HEK293 (cell line): Measurements from ENCODE around the gene PHKA2.

Experiments
- FEZF1 ChIP-seq: fragments of 450-650 bp; formaldehyde crosslinking; IDR thresholded peaks from 2 replicates; pipeline ENCODE4 v1.5.1; 2016; ENCODE audit warnings: missing biosample characterization, missing genetic modification characterization
- GFI1B ChIP-seq: fragments of 450-650 bp; formaldehyde crosslinking; IDR thresholded peaks from 2 replicates; pipeline ENCODE4 v1.5.1; 2016; ENCODE audit warnings: missing biosample characterization, missing genetic modification characterization
- KLF10 ChIP-seq: fragments of 450-650 bp; IDR thresholded peaks from 2 replicates; pipeline ENCODE4 v1.5.1; 2018; ENCODE audit warnings: missing biosample characterization, mild to moderate bottlenecking, missing genetic modification characterization
- SCRT2 ChIP-seq: fragments of 450-650 bp; formaldehyde crosslinking; IDR thresholded peaks from 2 replicates; pipeline ENCODE4 v1.5.1; 2016; ENCODE audit warnings: missing biosample characterization, missing genetic modification characterization
- SETDB1 ChIP-seq: IDR thresholded peaks from one replicate; pipeline ENCODE4 v1.6.1; 2017; ENCODE audit warnings: mild to moderate bottlenecking, low read length, moderate library complexity, mixed read lengths; ENCODE audit not compliant: insufficient read length
- TRIM28 ChIP-seq: IDR thresholded peaks from 2 replicates; pipeline ENCODE4 v1.6.1; 2011; ENCODE audit warnings: low read length, control low read depth, borderline replicate concordance
- ZBTB20 ChIP-seq: fragments of 450-650 bp; formaldehyde crosslinking; IDR thresholded peaks from 2 replicates; pipeline ENCODE4 v1.5.1; 2016; ENCODE audit warnings: missing biosample characterization, missing genetic modification characterization
- ZNF112 ChIP-seq: fragments of 450-650 bp; formaldehyde crosslinking; IDR thresholded peaks from 2 replicates; pipeline ENCODE4 v1.5.0; 2017; ENCODE audit warnings: missing biosample characterization, missing genetic modification characterization
- ZNF114 ChIP-seq: fragments of 450-650 bp; formaldehyde crosslinking; IDR thresholded peaks from 2 replicates; pipeline ENCODE4 v1.5.0; 2017; ENCODE audit warnings: missing biosample characterization, missing genetic modification characterization
- ZNF121 ChIP-seq: fragments of 450-650 bp; formaldehyde crosslinking; IDR thresholded peaks from 2 replicates; pipeline ENCODE4 v1.5.1; 2016; ENCODE audit warnings: missing biosample characterization, missing genetic modification characterization
- ZNF19 ChIP-seq: fragments of 450-650 bp; formaldehyde crosslinking; IDR thresholded peaks from 2 replicates; pipeline ENCODE4; 2016; ENCODE audit warnings: missing biosample characterization, missing genetic modification characterization, low read depth
- ZNF266 ChIP-seq: fragments of 450-650 bp; formaldehyde crosslinking; IDR thresholded peaks from 2 replicates; pipeline ENCODE4 v1.5.1; 2016; ENCODE audit warnings: missing biosample characterization, missing genetic modification characterization, low read depth
- ZNF433 ChIP-seq: fragments of 450-650 bp; formaldehyde crosslinking; IDR thresholded peaks from 2 replicates; pipeline ENCODE4 v1.5.1; 2016; ENCODE audit warnings: missing biosample characterization, missing genetic modification characterization, low read depth
- ZNF48 ChIP-seq: fragments of 450-650 bp; formaldehyde crosslinking; IDR thresholded peaks from 2 replicates; pipeline ENCODE4 v1.5.1; 2016; ENCODE audit warnings: missing biosample characterization, missing genetic modification characterization
- ZNF629 ChIP-seq: fragments of 450-650 bp; formaldehyde crosslinking; IDR thresholded peaks from 2 replicates; pipeline ENCODE4 v1.5.1; 2017; ENCODE audit warnings: missing biosample characterization, missing genetic modification characterization
- ZNF654 ChIP-seq: fragments of 450-650 bp; formaldehyde crosslinking; IDR thresholded peaks from 2 replicates; pipeline ENCODE4 v1.5.1; 2016; ENCODE audit warnings: low read depth, missing biosample characterization, missing genetic modification characterization
- ZNF660 ChIP-seq: fragments of 450-650 bp; IDR thresholded peaks from 2 replicates; pipeline ENCODE4 v1.5.1; 2018; ENCODE audit warnings: missing biosample characterization, mild to moderate bottlenecking, missing genetic modification characterization
- ZXDB ChIP-seq: fragments of 450-650 bp; formaldehyde crosslinking; IDR thresholded peaks from 2 replicates; pipeline ENCODE4 v1.5.1; 2016; ENCODE audit warnings: missing biosample characterization, missing genetic modification characterization
- TF ChIP-seq, protein P1 (sequence below): fragments of 450-650 bp; formaldehyde crosslinking; IDR thresholded peaks from 2 replicates; pipeline ENCODE4 v1.5.1; 2016; ENCODE audit warnings: missing biosample characterization, missing genetic modification characterization
- TF ChIP-seq, protein P2 (sequence below): fragments of 450-650 bp; formaldehyde crosslinking; IDR thresholded peaks from 2 replicates; pipeline ENCODE4 v1.5.1; 2016; ENCODE audit warnings: missing biosample characterization, missing genetic modification characterization, borderline replicate concordance
- TF ChIP-seq, protein P3 (sequence below): fragments of 450-650 bp; formaldehyde crosslinking; IDR thresholded peaks from 2 replicates; pipeline ENCODE4 v1.5.1; 2016; ENCODE audit warnings: missing biosample characterization, missing genetic modification characterization
- TF ChIP-seq, protein P4 (sequence below): fragments of 450-650 bp; formaldehyde crosslinking; IDR thresholded peaks from 2 replicates; pipeline ENCODE4 v1.5.1; 2016; ENCODE audit warnings: missing biosample characterization, missing genetic modification characterization
- TF ChIP-seq, protein P5 (sequence below): fragments of 450-650 bp; formaldehyde crosslinking; IDR thresholded peaks from 2 replicates; pipeline ENCODE4 v1.5.1; 2017; ENCODE audit warnings: missing biosample characterization, mild to moderate bottlenecking, missing genetic modification characterization, moderate library complexity
- TF ChIP-seq, protein P6 (sequence below): fragments of 450-650 bp; formaldehyde crosslinking; IDR thresholded peaks from 2 replicates; pipeline ENCODE4 v1.5.1; 2016; ENCODE audit warnings: missing biosample characterization, missing genetic modification characterization

Gene PHKA2

DNA sequence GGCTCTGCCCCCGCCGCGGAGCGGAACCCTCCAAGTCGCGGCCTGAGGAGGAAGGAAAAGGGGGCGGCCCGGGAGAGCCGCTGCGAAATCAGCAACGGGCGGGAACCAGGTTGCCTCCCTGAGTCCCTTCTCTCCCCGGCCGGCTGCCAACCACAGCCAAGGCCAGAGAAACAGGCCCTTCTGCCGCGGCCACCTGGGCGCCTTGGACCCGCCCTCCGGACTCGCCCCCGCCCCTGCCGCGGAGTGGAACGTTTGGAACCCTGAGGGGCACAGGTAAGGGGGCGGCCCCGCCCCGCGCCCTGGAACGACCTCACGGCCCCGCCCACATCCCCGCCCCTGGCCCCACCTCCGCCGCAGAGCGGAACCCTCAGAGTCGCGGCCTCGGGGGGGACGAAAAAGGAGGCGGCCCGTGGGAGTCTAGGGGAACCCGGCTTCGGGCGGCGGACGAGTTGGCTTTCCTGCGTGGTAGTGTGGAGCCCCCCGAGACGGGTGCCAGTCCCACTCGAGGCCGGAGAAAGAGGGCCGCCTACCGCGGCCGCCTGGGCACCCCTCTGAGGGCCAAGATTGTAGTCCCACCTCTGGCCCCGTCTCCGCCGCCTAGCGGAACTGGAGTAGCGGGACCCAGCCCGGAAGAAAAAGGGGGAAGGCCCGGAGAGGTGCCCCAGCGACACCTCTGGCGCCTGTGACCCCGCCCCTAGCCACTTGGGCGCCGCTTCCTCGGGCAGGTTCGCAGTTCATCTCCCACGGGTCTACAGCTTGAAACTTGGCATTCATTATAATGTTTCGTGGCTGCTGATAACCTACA lies 669 bp upstream of the PHKA2 start (continued):
- TF ChIP-seq, protein P1, sequence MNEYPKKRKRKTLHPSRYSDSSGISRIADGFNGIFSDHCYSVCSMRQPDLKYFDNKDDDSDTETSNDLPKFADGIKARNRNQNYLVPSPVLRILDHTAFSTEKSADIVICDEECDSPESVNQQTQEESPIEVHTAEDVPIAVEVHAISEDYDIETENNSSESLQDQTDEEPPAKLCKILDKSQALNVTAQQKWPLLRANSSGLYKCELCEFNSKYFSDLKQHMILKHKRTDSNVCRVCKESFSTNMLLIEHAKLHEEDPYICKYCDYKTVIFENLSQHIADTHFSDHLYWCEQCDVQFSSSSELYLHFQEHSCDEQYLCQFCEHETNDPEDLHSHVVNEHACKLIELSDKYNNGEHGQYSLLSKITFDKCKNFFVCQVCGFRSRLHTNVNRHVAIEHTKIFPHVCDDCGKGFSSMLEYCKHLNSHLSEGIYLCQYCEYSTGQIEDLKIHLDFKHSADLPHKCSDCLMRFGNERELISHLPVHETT, result peak; percentile 86
- no peak for TF ChIP-seq ZNF19 (tag by site-specific recombination)
- TF ChIP-seq, protein P2, sequence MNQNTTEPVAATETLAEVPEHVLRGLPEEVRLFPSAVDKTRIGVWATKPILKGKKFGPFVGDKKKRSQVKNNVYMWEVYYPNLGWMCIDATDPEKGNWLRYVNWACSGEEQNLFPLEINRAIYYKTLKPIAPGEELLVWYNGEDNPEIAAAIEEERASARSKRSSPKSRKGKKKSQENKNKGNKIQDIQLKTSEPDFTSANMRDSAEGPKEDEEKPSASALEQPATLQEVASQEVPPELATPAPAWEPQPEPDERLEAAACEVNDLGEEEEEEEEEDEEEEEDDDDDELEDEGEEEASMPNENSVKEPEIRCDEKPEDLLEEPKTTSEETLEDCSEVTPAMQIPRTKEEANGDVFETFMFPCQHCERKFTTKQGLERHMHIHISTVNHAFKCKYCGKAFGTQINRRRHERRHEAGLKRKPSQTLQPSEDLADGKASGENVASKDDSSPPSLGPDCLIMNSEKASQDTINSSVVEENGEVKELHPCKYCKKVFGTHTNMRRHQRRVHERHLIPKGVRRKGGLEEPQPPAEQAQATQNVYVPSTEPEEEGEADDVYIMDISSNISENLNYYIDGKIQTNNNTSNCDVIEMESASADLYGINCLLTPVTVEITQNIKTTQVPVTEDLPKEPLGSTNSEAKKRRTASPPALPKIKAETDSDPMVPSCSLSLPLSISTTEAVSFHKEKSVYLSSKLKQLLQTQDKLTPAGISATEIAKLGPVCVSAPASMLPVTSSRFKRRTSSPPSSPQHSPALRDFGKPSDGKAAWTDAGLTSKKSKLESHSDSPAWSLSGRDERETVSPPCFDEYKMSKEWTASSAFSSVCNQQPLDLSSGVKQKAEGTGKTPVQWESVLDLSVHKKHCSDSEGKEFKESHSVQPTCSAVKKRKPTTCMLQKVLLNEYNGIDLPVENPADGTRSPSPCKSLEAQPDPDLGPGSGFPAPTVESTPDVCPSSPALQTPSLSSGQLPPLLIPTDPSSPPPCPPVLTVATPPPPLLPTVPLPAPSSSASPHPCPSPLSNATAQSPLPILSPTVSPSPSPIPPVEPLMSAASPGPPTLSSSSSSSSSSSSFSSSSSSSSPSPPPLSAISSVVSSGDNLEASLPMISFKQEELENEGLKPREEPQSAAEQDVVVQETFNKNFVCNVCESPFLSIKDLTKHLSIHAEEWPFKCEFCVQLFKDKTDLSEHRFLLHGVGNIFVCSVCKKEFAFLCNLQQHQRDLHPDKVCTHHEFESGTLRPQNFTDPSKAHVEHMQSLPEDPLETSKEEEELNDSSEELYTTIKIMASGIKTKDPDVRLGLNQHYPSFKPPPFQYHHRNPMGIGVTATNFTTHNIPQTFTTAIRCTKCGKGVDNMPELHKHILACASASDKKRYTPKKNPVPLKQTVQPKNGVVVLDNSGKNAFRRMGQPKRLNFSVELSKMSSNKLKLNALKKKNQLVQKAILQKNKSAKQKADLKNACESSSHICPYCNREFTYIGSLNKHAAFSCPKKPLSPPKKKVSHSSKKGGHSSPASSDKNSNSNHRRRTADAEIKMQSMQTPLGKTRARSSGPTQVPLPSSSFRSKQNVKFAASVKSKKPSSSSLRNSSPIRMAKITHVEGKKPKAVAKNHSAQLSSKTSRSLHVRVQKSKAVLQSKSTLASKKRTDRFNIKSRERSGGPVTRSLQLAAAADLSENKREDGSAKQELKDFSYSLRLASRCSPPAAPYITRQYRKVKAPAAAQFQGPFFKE, result no peak
- TF ChIP-seq ZNF266, result no peak
- TF ChIP-seq ZNF121 (tag by site-specific recombination), result no peak
- no peak for TF ChIP-seq TRIM28
- TF ChIP-seq, protein P3, sequence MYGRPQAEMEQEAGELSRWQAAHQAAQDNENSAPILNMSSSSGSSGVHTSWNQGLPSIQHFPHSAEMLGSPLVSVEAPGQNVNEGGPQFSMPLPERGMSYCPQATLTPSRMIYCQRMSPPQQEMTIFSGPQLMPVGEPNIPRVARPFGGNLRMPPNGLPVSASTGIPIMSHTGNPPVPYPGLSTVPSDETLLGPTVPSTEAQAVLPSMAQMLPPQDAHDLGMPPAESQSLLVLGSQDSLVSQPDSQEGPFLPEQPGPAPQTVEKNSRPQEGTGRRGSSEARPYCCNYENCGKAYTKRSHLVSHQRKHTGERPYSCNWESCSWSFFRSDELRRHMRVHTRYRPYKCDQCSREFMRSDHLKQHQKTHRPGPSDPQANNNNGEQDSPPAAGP (tag by site-specific recombination), result peak; percentile 73; the same call in 1 of the 2 replicates
- peak; percentile 67; the same call in 1 of the 2 replicates for TF ChIP-seq ZNF629 (tag by site-specific recombination)
- TF ChIP-seq ZBTB20, result peak; percentile 79; the same call in 1 of the 2 replicates
- TF ChIP-seq, protein P4, sequence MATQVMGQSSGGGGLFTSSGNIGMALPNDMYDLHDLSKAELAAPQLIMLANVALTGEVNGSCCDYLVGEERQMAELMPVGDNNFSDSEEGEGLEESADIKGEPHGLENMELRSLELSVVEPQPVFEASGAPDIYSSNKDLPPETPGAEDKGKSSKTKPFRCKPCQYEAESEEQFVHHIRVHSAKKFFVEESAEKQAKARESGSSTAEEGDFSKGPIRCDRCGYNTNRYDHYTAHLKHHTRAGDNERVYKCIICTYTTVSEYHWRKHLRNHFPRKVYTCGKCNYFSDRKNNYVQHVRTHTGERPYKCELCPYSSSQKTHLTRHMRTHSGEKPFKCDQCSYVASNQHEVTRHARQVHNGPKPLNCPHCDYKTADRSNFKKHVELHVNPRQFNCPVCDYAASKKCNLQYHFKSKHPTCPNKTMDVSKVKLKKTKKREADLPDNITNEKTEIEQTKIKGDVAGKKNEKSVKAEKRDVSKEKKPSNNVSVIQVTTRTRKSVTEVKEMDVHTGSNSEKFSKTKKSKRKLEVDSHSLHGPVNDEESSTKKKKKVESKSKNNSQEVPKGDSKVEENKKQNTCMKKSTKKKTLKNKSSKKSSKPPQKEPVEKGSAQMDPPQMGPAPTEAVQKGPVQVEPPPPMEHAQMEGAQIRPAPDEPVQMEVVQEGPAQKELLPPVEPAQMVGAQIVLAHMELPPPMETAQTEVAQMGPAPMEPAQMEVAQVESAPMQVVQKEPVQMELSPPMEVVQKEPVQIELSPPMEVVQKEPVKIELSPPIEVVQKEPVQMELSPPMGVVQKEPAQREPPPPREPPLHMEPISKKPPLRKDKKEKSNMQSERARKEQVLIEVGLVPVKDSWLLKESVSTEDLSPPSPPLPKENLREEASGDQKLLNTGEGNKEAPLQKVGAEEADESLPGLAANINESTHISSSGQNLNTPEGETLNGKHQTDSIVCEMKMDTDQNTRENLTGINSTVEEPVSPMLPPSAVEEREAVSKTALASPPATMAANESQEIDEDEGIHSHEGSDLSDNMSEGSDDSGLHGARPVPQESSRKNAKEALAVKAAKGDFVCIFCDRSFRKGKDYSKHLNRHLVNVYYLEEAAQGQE (tag by site-specific recombination), result 0 out of 2 replicates have a peak, but pooled peaks have one; percentile 26
- TF ChIP-seq SETDB1, result no peak
- TF ChIP-seq ZNF660, result 0 out of 2 replicates have a peak, but pooled peaks have one; percentile 26
- TF ChIP-seq SCRT2, result no peak
- TF ChIP-seq GFI1B (tag by site-specific recombination), result no peak
- TF ChIP-seq ZXDB, result peak; percentile 93
- TF ChIP-seq ZNF112 (tag by site-specific recombination), result no peak
- TF ChIP-seq ZNF654, result no peak
- TF ChIP-seq, protein P5, sequence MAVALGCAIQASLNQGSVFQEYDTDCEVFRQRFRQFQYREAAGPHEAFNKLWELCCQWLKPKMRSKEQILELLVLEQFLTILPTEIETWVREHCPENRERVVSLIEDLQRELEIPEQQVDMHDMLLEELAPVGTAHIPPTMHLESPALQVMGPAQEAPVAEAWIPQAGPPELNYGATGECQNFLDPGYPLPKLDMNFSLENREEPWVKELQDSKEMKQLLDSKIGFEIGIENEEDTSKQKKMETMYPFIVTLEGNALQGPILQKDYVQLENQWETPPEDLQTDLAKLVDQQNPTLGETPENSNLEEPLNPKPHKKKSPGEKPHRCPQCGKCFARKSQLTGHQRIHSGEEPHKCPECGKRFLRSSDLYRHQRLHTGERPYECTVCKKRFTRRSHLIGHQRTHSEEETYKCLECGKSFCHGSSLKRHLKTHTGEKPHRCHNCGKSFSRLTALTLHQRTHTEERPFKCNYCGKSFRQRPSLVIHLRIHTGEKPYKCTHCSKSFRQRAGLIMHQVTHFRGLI (tag by site-specific recombination), result no peak
- TF ChIP-seq, protein P6, sequence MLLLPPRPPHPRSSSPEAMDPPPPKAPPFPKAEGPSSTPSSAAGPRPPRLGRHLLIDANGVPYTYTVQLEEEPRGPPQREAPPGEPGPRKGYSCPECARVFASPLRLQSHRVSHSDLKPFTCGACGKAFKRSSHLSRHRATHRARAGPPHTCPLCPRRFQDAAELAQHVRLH, result peak; percentile 44; the same call in 1 of the 2 replicates
- no peak for TF ChIP-seq ZNF114
- peak; percentile 87 for TF ChIP-seq KLF10
- 0 out of 2 replicates have a peak, but pooled peaks have one; percentile 12 for TF ChIP-seq FEZF1 (tag by site-specific recombination)
- no peak for TF ChIP-seq ZNF433 (tag by site-specific recombination)
- TF ChIP-seq ZNF48 (tag by site-specific recombination), result no peak
